ENCODE results near the gene IPMK. TPM values are rescaled to one million over a fixed set of nuclear protein-coding genes. Genes with fewer than 3 reads are reported as not detected.

The IPMK gene
- total RNA-seq, 1 experiment from 2014 or later = 10.9 TPM

GRCh38 chr10:58179238-58179637 lies 88.5 kb downstream of the IPMK start:
- H3K9me3 Mint-ChIP-seq = no peaks in the 10 kb centered on the region

GRCh38 chr10:58178811-58179210 lies 88.9 kb downstream of the IPMK start:
- ATAC-seq = no peak
- Mint-ChIP-seq H3K36me3 (no peaks in the 10 kb centered on the region), H3K4me1 (no peaks in the 10 kb centered on the region), H3K4me3 (no peak overlapping the region), H3K27ac (no peak overlapping the region), H3K9me3 (no peaks in the 10 kb centered on the region), H3K27me3 (ENCODE audit: low read depth) (no peaks in the 10 kb centered on the region)
- DNase-seq (ENCODE audit: low spot score) = no peak
- CTCF ChIA-PET = interaction anchor here (0.6 to 2.6 kb wide), 4 partner anchors 24 to 121 kb away, joined by 3 to 20 read pairs (median 6); partner anchors contain the start of gene CISD1
- POLR2A ChIA-PET = no interaction called here
- no peak for TF ChIP-seq GTF2I (CRISPR knock-in tag; conservative IDR thresholded peaks at IDR 0.05)
- TF ChIP-seq MAX (CRISPR knock-in tag; IDR thresholded peaks at IDR 0.05) = no peak
- no peak for TF ChIP-seq FOXK1 (CRISPR knock-in tag; IDR thresholded peaks at IDR 0.05)
- no peak for TF ChIP-seq MXD4 (CRISPR knock-in tag; IDR thresholded peaks at IDR 0.05; ENCODE audit: borderline replicate concordance)
- no peak for TF ChIP-seq STAT6 (CRISPR knock-in tag; conservative IDR thresholded peaks at IDR 0.05; ENCODE audit: low read depth)
- TF ChIP-seq SMAD3 (CRISPR knock-in tag; IDR thresholded peaks at IDR 0.05; ENCODE audit: borderline replicate concordance) = no peak
- TF ChIP-seq NFATC4 (CRISPR knock-in tag; IDR thresholded peaks at IDR 0.05) = no peak
- TF ChIP-seq CBFB (CRISPR knock-in tag; IDR thresholded peaks at IDR 0.05; ENCODE audit: low read depth) = no peak
- no peak for TF ChIP-seq HMGA2 (CRISPR knock-in tag; IDR thresholded peaks at IDR 0.05)
- TF ChIP-seq MLX (CRISPR knock-in tag; IDR thresholded peaks at IDR 0.05) = no peak
- TF ChIP-seq CREM (CRISPR knock-in tag; IDR thresholded peaks at IDR 0.05) = no peak
- no peak for TF ChIP-seq MYBL2 (CRISPR knock-in tag; IDR thresholded peaks at IDR 0.05)
- no peak for TF ChIP-seq ARID4B (CRISPR knock-in tag; IDR thresholded peaks at IDR 0.05; ENCODE audit: borderline replicate concordance)
- TF ChIP-seq KAT7 (CRISPR knock-in tag; IDR thresholded peaks at IDR 0.05; ENCODE audit: borderline replicate concordance) = no peak
- no peak for TF ChIP-seq ZBTB43 (CRISPR knock-in tag; IDR thresholded peaks at IDR 0.05)
- TF ChIP-seq ZNF263 (CRISPR knock-in tag; IDR thresholded peaks at IDR 0.05; ENCODE audit: low read depth) = no peak

More at GRCh38 chr10:58179238-58179637, 88.5 kb downstream of the IPMK start:
- no peak overlapping the region for H3K27ac Mint-ChIP-seq
- no peaks in the 10 kb centered on the region for H3K36me3 Mint-ChIP-seq
- H3K27me3 Mint-ChIP-seq (ENCODE audit: low read depth) = no peaks in the 10 kb centered on the region
- POLR2A ChIA-PET = no interaction called here
- ATAC-seq (no peak), DNase-seq (ENCODE audit: low spot score) (no peak)
- no peak overlapping the region for H3K4me3 Mint-ChIP-seq
- no peaks in the 10 kb centered on the region for H3K4me1 Mint-ChIP-seq
- CTCF ChIA-PET = interaction anchor here (1.2 to 2.6 kb wide), 3 partner anchors 90 to 121 kb away, joined by 3 to 20 read pairs (median 6); partner anchors contain the start of gene CISD1
- TF ChIP-seq KAT7 (CRISPR knock-in tag; IDR thresholded peaks at IDR 0.05; ENCODE audit: borderline replicate concordance) (no peak), NFATC4 (CRISPR knock-in tag; IDR thresholded peaks at IDR 0.05) (no peak), MYBL2 (CRISPR knock-in tag; IDR thresholded peaks at IDR 0.05) (no peak), ESRRA (CRISPR knock-in tag; IDR thresholded peaks at IDR 0.05; ENCODE audit: borderline replicate concordance) (no peak), ZNF232 (CRISPR knock-in tag; IDR thresholded peaks at IDR 0.05) (no peak), ZNF219 (CRISPR knock-in tag; IDR thresholded peaks at IDR 0.05; ENCODE audit: borderline replicate concordance) (no peak), STAT6 (CRISPR knock-in tag; conservative IDR thresholded peaks at IDR 0.05; ENCODE audit: low read depth) (no peak), FOXK1 (CRISPR knock-in tag; IDR thresholded peaks at IDR 0.05) (no peak), SP1 (CRISPR knock-in tag; conservative IDR thresholded peaks at IDR 0.05) (no peak), ZNF121 (CRISPR knock-in tag; IDR thresholded peaks at IDR 0.05) (no peak), NFE2L1 (CRISPR knock-in tag; IDR thresholded peaks at IDR 0.05) (no peak), SMAD3 (CRISPR knock-in tag; IDR thresholded peaks at IDR 0.05; ENCODE audit: borderline replicate concordance) (no peak)

Data from WTC11 (cell line).